Esophagus muscularis mucosa (tissue), 4 donors: ENCODE data around the gene INPP4B. TPM values are rescaled to one million over a fixed set of nuclear protein-coding genes. Genes with fewer than 3 reads are reported as not detected.

Experiments
- DNase-seq: peaks from one replicate; pipeline ENCODE4 v3.0.0-alpha.2; 2017; ENCODE audit errors: extremely low spot score
- H3K27ac ChIP-seq, 4 donors: fragments of 200-600 bp; sonication (generic); replicated peaks in 1 of 4; 1 replicate in 3 of 4; 2 replicates in 1 of 4; pipeline ENCODE4 v1.5.1; 2016 to 2019; ENCODE audit warnings: mild to moderate bottlenecking in 1 of 4
- H3K27me3 ChIP-seq, 4 donors: fragments of 200-600 bp; sonication (generic); one replicate each; pipeline versions ENCODE4 v1.5.1 to v1.6.0; 2016 to 2019
- H3K36me3 ChIP-seq, 4 donors: fragments of 200-600 bp; sonication (generic); one replicate each; pipeline ENCODE4 v1.5.1; 2016 to 2019
- H3K4me1 ChIP-seq, 4 donors: fragments of 200-600 bp; sonication (generic); one replicate each; pipeline ENCODE4 v1.5.1; 2016 to 2019
- H3K4me3 ChIP-seq, 4 donors: fragments of 200-600 bp; sonication (generic); 1 replicate in 2 of 4; 2 replicates in 2 of 4; pipeline ENCODE4 v1.5.1; 2016 to 2019; ENCODE audit warnings: mild to moderate bottlenecking in 4 of 4, moderate library complexity in 1 of 4
- H3K9me3 ChIP-seq, 4 donors: fragments of 200-600 bp; sonication (generic); 1 replicate in 3 of 4; 2 replicates in 1 of 4; pipeline ENCODE4 v1.5.1; 2016 to 2019
- CTCF ChIP-seq, 3 experiments: fragments of 200-600 bp in 2 of 3; fragments of 450-650 bp in 1 of 3; sonication (generic) in 2 of 3; IDR thresholded peaks; one replicate each; pipeline ENCODE4 v1.5.1; 2017 to 2019; ENCODE audit warnings: antibody characterized with exemption in 3 of 3, mild to moderate bottlenecking in 2 of 3, moderate library complexity in 1 of 3
- EP300 ChIP-seq: sonication (generic); formaldehyde crosslinking; IDR thresholded peaks from one replicate; pipeline ENCODE4 v1.6.1; 2017; ENCODE audit warnings: antibody characterized with exemption
- POLR2A ChIP-seq: fragments of 450-650 bp; IDR thresholded peaks from one replicate; pipeline ENCODE4 v1.6.1; 2017; ENCODE audit warnings: antibody characterized with exemption, moderate library complexity, mild to moderate bottlenecking, low read depth
- POLR2AphosphoS5 ChIP-seq, 2 donors: sonication (generic); formaldehyde crosslinking; IDR thresholded peaks; one replicate each; pipeline ENCODE4 v1.6.1; 2017; ENCODE audit warnings: antibody characterized with exemption in 2 of 2
- WGBS: methylation state at CpG from one replicate; pipeline ENCODE4 v1.1.5; 2018; 5-methylcytosine and 5-hydroxymethylcytosine counted together
- intact Hi-C: fragments of 100-400 bp; cut with DNase I; formaldehyde crosslinking; loops from one replicate; pipeline ENCODE4 v1.15.1; 2023
- total RNA-seq, 4 donors: library from RNA; depleted of rRNA; stranded (reverse); fragments of >200 nt; gene quantifications; one replicate each; pipeline versions ENCODE4 v1.1.0 to v1.2.1, GENCODE V29; 2016

The INPP4B gene
- total RNA-seq, 4 donors from 2014 or later, result 12.7 to 23.4 (median 15.9) TPM

GRCh38 chr4:142064181-142064580 lies 781.9 kb downstream of the INPP4B start:
- H3K27me3 ChIP-seq, result no peaks in the 10 kb centered on the region
- DNase-seq, result no peak
- peaks cover 0 to 8% (median 2%) of the 10 kb centered on the region in 4 donors for H3K9me3 ChIP-seq
- H3K4me3 ChIP-seq, result no peak overlapping the region
- H3K27ac ChIP-seq, result no peak overlapping the region
- intact Hi-C loops, result no loop called here
- no peaks in the 10 kb centered on the region for H3K4me1 ChIP-seq
- H3K36me3 ChIP-seq, result no peaks in the 10 kb centered on the region
- 90% methylated on average over 1 of the region's 1 CpG for WGBS
- TF ChIP-seq EP300 (no peak), POLR2A (no peak), CTCF (IDR thresholded peaks at IDR 0.05) (no peak), POLR2AphosphoS5 (IDR thresholded peaks at IDR 0.05) (no peak)

GRCh38 chr4:142045996-142046395 lies 800.1 kb downstream of the INPP4B start:
- 90% methylated on average over 2 of the region's 2 CpGs for WGBS
- H3K9me3 ChIP-seq, result no peaks in the 10 kb centered on the region
- no peak for TF ChIP-seq EP300
- no peak for TF ChIP-seq CTCF (IDR thresholded peaks at IDR 0.05)
- TF ChIP-seq POLR2A, result no peak
- TF ChIP-seq POLR2AphosphoS5 (IDR thresholded peaks at IDR 0.05), result no peak
- DNase-seq, result no peak
- no peaks in the 10 kb centered on the region for H3K27me3 ChIP-seq
- no peaks in the 10 kb centered on the region for H3K4me1 ChIP-seq
- no peak overlapping the region for H3K4me3 ChIP-seq
- intact Hi-C loops, result no loop called here
- H3K36me3 ChIP-seq, result no peaks in the 10 kb centered on the region
- no peak overlapping the region for H3K27ac ChIP-seq

GRCh38 chr4:142044271-142044670 lies 801.8 kb downstream of the INPP4B start:
- no peaks in the 10 kb centered on the region for H3K4me1 ChIP-seq
- WGBS, result 39% methylated on average over 3 of the region's 3 CpGs
- H3K36me3 ChIP-seq, result no peaks in the 10 kb centered on the region
- no peak for DNase-seq
- no peaks in the 10 kb centered on the region for H3K27me3 ChIP-seq
- H3K9me3 ChIP-seq, result no peaks in the 10 kb centered on the region
- TF ChIP-seq EP300, result no peak
- no peak for TF ChIP-seq POLR2A
- no peak for TF ChIP-seq POLR2AphosphoS5 (IDR thresholded peaks at IDR 0.05)
- no peak for TF ChIP-seq CTCF (IDR thresholded peaks at IDR 0.05)
- no peak overlapping the region for H3K4me3 ChIP-seq
- intact Hi-C loops, result no loop called here
- no peak overlapping the region for H3K27ac ChIP-seq

- no peaks in the 10 kb centered on the region for H3K9me3 ChIP-seq
- no peaks in the 10 kb centered on the region for H3K4me1 ChIP-seq
- intact Hi-C loops, result no loop called here
- no peaks in the 10 kb centered on the region for H3K27me3 ChIP-seq
- H3K4me3 ChIP-seq, result no peak overlapping the region
- H3K27ac ChIP-seq, result no peak overlapping the region
- TF ChIP-seq CTCF (IDR thresholded peaks at IDR 0.05) (no peak), EP300 (no peak)
- no peaks in the 10 kb centered on the region for H3K36me3 ChIP-seq
- no peak for DNase-seq
Measured at GRCh38 chr4:142043509-142043908, 802.6 kb downstream of the INPP4B start.

- intact Hi-C loops, result no loop called here
- TF ChIP-seq EP300, result no peak
- no peak for TF ChIP-seq POLR2A
- TF ChIP-seq POLR2AphosphoS5 (IDR thresholded peaks at IDR 0.05), result no peak
- TF ChIP-seq CTCF (IDR thresholded peaks at IDR 0.05), result no peak
- H3K9me3 ChIP-seq, result no peaks in the 10 kb centered on the region
- H3K36me3 ChIP-seq, result no peaks in the 10 kb centered on the region
- H3K4me1 ChIP-seq, result no peaks in the 10 kb centered on the region
- 92% methylated on average over 1 of the region's 1 CpG for WGBS
- H3K27ac ChIP-seq, result no peak overlapping the region
- H3K4me3 ChIP-seq, result no peak overlapping the region
- DNase-seq, result no peak
- H3K27me3 ChIP-seq, result no peaks in the 10 kb centered on the region
Measured at GRCh38 chr4:142041788-142042187, 804.3 kb downstream of the INPP4B start.
